Astrocyte (in vitro differentiated cells and primary cell): ENCODE measurements around the gene PTPRN2. TPM values are rescaled to one million over a fixed set of nuclear protein-coding genes. Genes with fewer than 3 reads are reported as not detected.

Source experiments
- DNase-seq: peaks from one replicate; pipeline ENCODE4 v3.0.0-alpha.2; 2010; ENCODE audit warnings: low read depth
- FAIRE-seq: peaks from 2 replicates; lab custom pipeline; 2011; peaks lifted over from hg19 to GRCh38; lab: Jason Lieb, UNC
- H2AFZ ChIP-seq: 2 replicates; pipeline ENCODE4 v1.6.0; 2012; ENCODE audit warnings: low read depth, low read length, inconsistent platforms
- H3K27ac ChIP-seq: 2 replicates; pipeline ENCODE4 v1.5.1; 2011; ENCODE audit warnings: low read depth, low read length, inconsistent platforms
- H3K27me3 ChIP-seq: 2 replicates; pipeline ENCODE4 v1.6.0; 2011; ENCODE audit warnings: low read length, inconsistent platforms; ENCODE audit not compliant: insufficient read depth
- H3K36me3 ChIP-seq: 2 replicates; pipeline ENCODE4 v1.5.1; 2011; ENCODE audit warnings: low read length, inconsistent platforms; ENCODE audit not compliant: insufficient read depth
- H3K4me1 ChIP-seq: 2 replicates; pipeline ENCODE4 v1.5.1; 2011; ENCODE audit warnings: low read length, inconsistent platforms; ENCODE audit not compliant: insufficient read depth
- H3K4me2 ChIP-seq: 2 replicates; pipeline ENCODE4 v1.6.0; 2012; ENCODE audit warnings: low read length, inconsistent platforms
- H3K4me3 ChIP-seq: 2 replicates; pipeline ENCODE4 v1.5.1; 2011; ENCODE audit warnings: low read depth, mild to moderate bottlenecking, low read length, inconsistent platforms; ENCODE audit not compliant: insufficient read depth
- H3K79me2 ChIP-seq: 2 replicates; pipeline ENCODE4 v1.6.0; 2012; ENCODE audit warnings: mild to moderate bottlenecking, low read length, inconsistent platforms; ENCODE audit not compliant: insufficient read depth
- H3K9ac ChIP-seq: 2 replicates; pipeline ENCODE4 v1.6.0; 2012; ENCODE audit warnings: mild to moderate bottlenecking, low read length, inconsistent platforms
- H3K9me3 ChIP-seq: 2 replicates; pipeline ENCODE4 v1.5.1; 2012; ENCODE audit warnings: low read depth, mild to moderate bottlenecking, low read length, inconsistent platforms; ENCODE audit not compliant: insufficient read depth
- H4K20me1 ChIP-seq: 2 replicates; pipeline ENCODE4 v1.6.0; 2012; ENCODE audit warnings: low read length, inconsistent platforms; ENCODE audit not compliant: insufficient read depth
- H3K27ac Mint-ChIP-seq: one replicate; pipeline ENCODE4 v1.8.0; 2021; ENCODE audit warnings: mild to moderate bottlenecking, mixed read lengths; ENCODE audit not compliant: unreplicated experiment
- H3K27me3 Mint-ChIP-seq: one replicate; pipeline ENCODE4 v1.8.0; 2021; ENCODE audit warnings: low read depth, mixed read lengths; ENCODE audit not compliant: unreplicated experiment
- H3K36me3 Mint-ChIP-seq: one replicate; pipeline ENCODE4 v1.8.0; 2021; ENCODE audit warnings: low read depth, mixed read lengths; ENCODE audit not compliant: unreplicated experiment
- H3K4me1 Mint-ChIP-seq: one replicate; pipeline ENCODE4 v1.8.0; 2021; ENCODE audit warnings: low read depth, mixed read lengths; ENCODE audit not compliant: unreplicated experiment
- H3K4me3 Mint-ChIP-seq: one replicate; pipeline ENCODE4 v1.8.0; 2021; ENCODE audit warnings: mild to moderate bottlenecking, moderate library complexity, mixed read lengths; ENCODE audit not compliant: unreplicated experiment
- H3K9me3 Mint-ChIP-seq: one replicate; pipeline ENCODE4 v1.8.0; 2021; ENCODE audit warnings: mild to moderate bottlenecking, mixed read lengths; ENCODE audit not compliant: unreplicated experiment
- EZH2 ChIP-seq: IDR thresholded peaks from 2 replicates; pipeline ENCODE4 v1.6.1; 2012; ENCODE audit warnings: mild to moderate bottlenecking, low read length, inconsistent platforms; ENCODE audit not compliant: insufficient read depth
- total RNA-seq: library from RNA; stranded (reverse); gene quantifications from 2 replicates; pipeline ENCODE4 v1.2.1, GENCODE V29; 2021
- TF ChIP-seq, protein P1 (sequence below): IDR thresholded peaks from 2 replicates; pipeline ENCODE4 v1.5.1; 2011; ENCODE audit warnings: low read depth, mild to moderate bottlenecking, inconsistent platforms, low read length, moderate library complexity; ENCODE audit not compliant: insufficient read depth

Gene PTPRN2
- total RNA-seq, 1 donor from 2014 or later: 0.09 TPM

GRCh38 chr7:158446706-158447105 is 140.9 kb downstream of the PTPRN2 start:
- H3K27me3 ChIP-seq: no peaks in the 10 kb centered on the region
- H3K4me2 ChIP-seq: no peak overlapping the region
- no peaks in the 10 kb centered on the region for H3K36me3 ChIP-seq
- Mint-ChIP-seq H3K9me3 (peaks cover 8% of the 10 kb centered on the region), H3K27me3 (peaks cover 3% of the 10 kb centered on the region), H3K4me1 (no peaks in the 10 kb centered on the region), H3K36me3 (no peaks in the 10 kb centered on the region), H3K27ac (no peak overlapping the region), H3K4me3 (no peak overlapping the region)
- FAIRE-seq: no peak
- no peak for TF ChIP-seq EZH2
- TF ChIP-seq, protein P1, sequence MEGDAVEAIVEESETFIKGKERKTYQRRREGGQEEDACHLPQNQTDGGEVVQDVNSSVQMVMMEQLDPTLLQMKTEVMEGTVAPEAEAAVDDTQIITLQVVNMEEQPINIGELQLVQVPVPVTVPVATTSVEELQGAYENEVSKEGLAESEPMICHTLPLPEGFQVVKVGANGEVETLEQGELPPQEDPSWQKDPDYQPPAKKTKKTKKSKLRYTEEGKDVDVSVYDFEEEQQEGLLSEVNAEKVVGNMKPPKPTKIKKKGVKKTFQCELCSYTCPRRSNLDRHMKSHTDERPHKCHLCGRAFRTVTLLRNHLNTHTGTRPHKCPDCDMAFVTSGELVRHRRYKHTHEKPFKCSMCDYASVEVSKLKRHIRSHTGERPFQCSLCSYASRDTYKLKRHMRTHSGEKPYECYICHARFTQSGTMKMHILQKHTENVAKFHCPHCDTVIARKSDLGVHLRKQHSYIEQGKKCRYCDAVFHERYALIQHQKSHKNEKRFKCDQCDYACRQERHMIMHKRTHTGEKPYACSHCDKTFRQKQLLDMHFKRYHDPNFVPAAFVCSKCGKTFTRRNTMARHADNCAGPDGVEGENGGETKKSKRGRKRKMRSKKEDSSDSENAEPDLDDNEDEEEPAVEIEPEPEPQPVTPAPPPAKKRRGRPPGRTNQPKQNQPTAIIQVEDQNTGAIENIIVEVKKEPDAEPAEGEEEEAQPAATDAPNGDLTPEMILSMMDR: no peak
- no peaks in the 10 kb centered on the region for H4K20me1 ChIP-seq
- H2AFZ ChIP-seq: no peak overlapping the region
- no peak overlapping the region for H3K4me3 ChIP-seq
- no peaks in the 10 kb centered on the region for H3K79me2 ChIP-seq
- no peak overlapping the region for H3K27ac ChIP-seq
- H3K9me3 ChIP-seq: peaks cover 7% of the 10 kb centered on the region
- no peaks in the 10 kb centered on the region for H3K4me1 ChIP-seq
- DNase-seq: no peak
- no peak overlapping the region for H3K9ac ChIP-seq

DNA sequence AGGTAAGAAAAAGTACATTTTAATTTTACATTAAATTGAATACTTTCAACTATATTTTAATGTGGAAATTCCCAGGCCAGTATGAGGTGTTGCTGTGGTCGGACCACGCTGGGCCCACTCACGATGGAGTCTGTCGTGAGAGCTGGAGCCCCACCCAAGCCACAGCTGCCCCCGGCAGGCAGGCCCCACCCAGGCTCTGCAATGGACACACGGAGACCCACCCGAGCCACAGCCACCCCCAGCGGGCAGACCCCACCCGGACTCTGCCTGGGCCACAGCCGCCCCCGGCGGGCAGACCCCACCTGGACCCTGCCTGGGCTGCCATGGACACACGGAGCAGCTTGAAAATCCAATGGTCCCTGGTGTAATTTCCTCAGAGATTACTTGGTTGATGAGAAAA is 141.3 kb downstream of the PTPRN2 start:
- TF ChIP-seq EZH2: no peak
- TF ChIP-seq, protein P1: no peak
- no peak overlapping the region for H3K4me3 Mint-ChIP-seq
- no peak for DNase-seq
- no peaks in the 10 kb centered on the region for H3K36me3 ChIP-seq
- H3K27ac Mint-ChIP-seq: no peak overlapping the region
- H3K9ac ChIP-seq: no peak overlapping the region
- peaks cover 10% of the 10 kb centered on the region for H3K9me3 ChIP-seq
- no peaks in the 10 kb centered on the region for H3K27me3 ChIP-seq
- H3K36me3 Mint-ChIP-seq: no peaks in the 10 kb centered on the region
- no peaks in the 10 kb centered on the region for H3K4me1 ChIP-seq
- H3K9me3 Mint-ChIP-seq: peaks cover 10% of the 10 kb centered on the region
- no peak overlapping the region for H2AFZ ChIP-seq
- peaks cover 3% of the 10 kb centered on the region for H3K27me3 Mint-ChIP-seq
- no peaks in the 10 kb centered on the region for H3K79me2 ChIP-seq
- H4K20me1 ChIP-seq: no peaks in the 10 kb centered on the region
- H3K4me3 ChIP-seq: no peak overlapping the region
- no peak overlapping the region for H3K4me2 ChIP-seq
- no peaks in the 10 kb centered on the region for H3K4me1 Mint-ChIP-seq
- no peak overlapping the region for H3K27ac ChIP-seq
- FAIRE-seq: no peak

GRCh38 chr7:158445421-158446175 is 142.0 kb downstream of the PTPRN2 start:
- H3K4me3 ChIP-seq: no peak overlapping the region
- peaks cover 12% of the 10 kb centered on the region for H3K9me3 ChIP-seq
- Mint-ChIP-seq H3K4me3 (no peak overlapping the region), H3K9me3 (peaks cover 10% of the 10 kb centered on the region), H3K27ac (no peak overlapping the region), H3K27me3 (peaks cover 3% of the 10 kb centered on the region), H3K36me3 (no peaks in the 10 kb centered on the region), H3K4me1 (no peaks in the 10 kb centered on the region)
- no peaks in the 10 kb centered on the region for H3K4me1 ChIP-seq
- H3K4me2 ChIP-seq: no peak overlapping the region
- H4K20me1 ChIP-seq: no peaks in the 10 kb centered on the region
- no peak overlapping the region for H3K9ac ChIP-seq
- H3K79me2 ChIP-seq: no peaks in the 10 kb centered on the region
- H3K36me3 ChIP-seq: no peaks in the 10 kb centered on the region
- DNase-seq (no peak), FAIRE-seq (no peak)
- H3K27ac ChIP-seq: no peak overlapping the region
- no peak overlapping the region for H2AFZ ChIP-seq
- TF ChIP-seq EZH2: no peak
- TF ChIP-seq, protein P1: no peak
- no peaks in the 10 kb centered on the region for H3K27me3 ChIP-seq
